IMR-90 (cell line): Measurements from ENCODE around the gene PSMB11. TPM values are rescaled to one million over a fixed set of nuclear protein-coding genes. Genes with fewer than 3 reads are reported as not detected.

ENCODE experiments used
- ATAC-seq: fragments of 200-7000 bp; cut with Tn5 transposase; 2 replicates; pipeline ENCODE4 v1.9.1; 2020; ENCODE audit warnings: low read depth, mild to moderate bottlenecking, moderate library complexity
- BruUV-seq: library from RNA; stranded (reverse); fragments of 400-500 nt; replicated peaks from 2 replicates; lab custom pipeline; 2021; lab: Mats Ljungman, UMichigan
- CTCF ChIA-PET: fragments of 300-600 bp; formaldehyde crosslinking; extraction: SDS; loops from one replicate; lab custom pipeline; 2021; ENCODE audit warnings: antibody characterized with exemption; lab: Yijun Ruan, JAX
- POLR2A ChIA-PET: fragments of 300-600 bp; sonication (Branson Sonifier 250); formaldehyde crosslinking; loops from one replicate; lab custom pipeline; 2022; ENCODE audit warnings: antibody characterized with exemption; ENCODE audit not compliant: unreplicated experiment; lab: Charles Lee
- DNase-seq: peaks from one replicate; pipeline ENCODE4 v3.0.0; 2013
- H2AFZ ChIP-seq: replicated peaks from 2 replicates; pipeline ENCODE3; 2013; ENCODE audit warnings: low read length, mild to moderate bottlenecking; ENCODE audit not compliant: poor library complexity
- H2AK5ac ChIP-seq: 2 replicates; pipeline ENCODE4 v1.6.1; 2013; ENCODE audit warnings: low read depth, low read length, inconsistent platforms
- H2AK9ac ChIP-seq: replicated peaks from 2 replicates; pipeline ENCODE3; 2013; ENCODE audit warnings: mild to moderate bottlenecking, low read depth, low read length, moderate library complexity; ENCODE audit not compliant: poor library complexity
- H2BK120ac ChIP-seq: 2 replicates; pipeline ENCODE4 v1.6.1; 2013; ENCODE audit warnings: low read depth, low read length, inconsistent platforms
- H2BK15ac ChIP-seq: 3 replicates; pipeline ENCODE4 v1.6.1; 2013; ENCODE audit warnings: low read depth, low read length, inconsistent platforms
- H2BK20ac ChIP-seq: 2 replicates; pipeline ENCODE4 v1.6.1; 2013; ENCODE audit warnings: low read depth, mild to moderate bottlenecking, inconsistent platforms, low read length, moderate library complexity
- H2BK5ac ChIP-seq: 2 replicates; pipeline ENCODE4 v1.6.1; 2013; ENCODE audit warnings: mild to moderate bottlenecking, low read depth, low read length, inconsistent platforms; ENCODE audit not compliant: poor library complexity, severe bottlenecking
- H3K14ac ChIP-seq: replicated peaks from 2 replicates; pipeline ENCODE4 v1.6.1; 2013; ENCODE audit warnings: low read depth, low read length, inconsistent platforms
- H3K18ac ChIP-seq: 2 replicates; pipeline ENCODE4 v1.6.1; 2013; ENCODE audit warnings: low read depth, low read length, control low read depth
- H3K23ac ChIP-seq: 2 replicates; pipeline ENCODE4 v1.6.1; 2013; ENCODE audit warnings: low read depth, low read length, inconsistent platforms
- H3K27ac ChIP-seq: 2 replicates; pipeline ENCODE4 v1.5.1; 2013; ENCODE audit warnings: mild to moderate bottlenecking, control low read depth, low read length; ENCODE audit not compliant: insufficient read depth
- H3K27me3 ChIP-seq: 2 replicates; pipeline ENCODE4 v1.6.1; 2013; ENCODE audit warnings: low read length; ENCODE audit not compliant: control insufficient read depth, insufficient read depth
- H3K36me3 ChIP-seq: 2 replicates; pipeline ENCODE4 v1.6.1; 2013; ENCODE audit warnings: low read length, mixed read lengths; ENCODE audit not compliant: control insufficient read depth, insufficient read depth
- H3K4ac ChIP-seq: 2 replicates; pipeline ENCODE4 v1.6.1; 2013; ENCODE audit warnings: low read depth, low read length, inconsistent platforms
- H3K4me1 ChIP-seq: 2 replicates; pipeline ENCODE4 v1.6.1; 2013; ENCODE audit warnings: low read length, mixed read lengths; ENCODE audit not compliant: control insufficient read depth, insufficient read depth
- H3K4me2 ChIP-seq: 2 replicates; pipeline ENCODE4 v1.6.1; 2013; ENCODE audit warnings: low read depth, mild to moderate bottlenecking, control low read depth, low read length, moderate library complexity
- H3K4me3 ChIP-seq: 2 replicates; pipeline ENCODE4 v1.5.1; 2013; ENCODE audit warnings: low read depth, mild to moderate bottlenecking, control low read depth, low read length, moderate library complexity; ENCODE audit not compliant: insufficient read depth
- H3K56ac ChIP-seq: 2 replicates; pipeline ENCODE4 v1.6.1; 2013; ENCODE audit warnings: low read length, inconsistent platforms; ENCODE audit not compliant: insufficient read depth; ENCODE audit errors: extremely low read depth
- H3K79me1 ChIP-seq, 2 experiments: 2 replicates each; pipeline ENCODE4 v1.6.1; 2013; ENCODE audit warnings: low read length in 2 of 2, inconsistent platforms in 1 of 2, low read depth in 1 of 2
- H3K9ac ChIP-seq: 2 replicates; pipeline ENCODE4 v1.6.1; 2013; ENCODE audit warnings: low read depth, low read length, control low read depth
- H3K9me1 ChIP-seq: 2 replicates; pipeline ENCODE4 v1.6.1; 2013; ENCODE audit warnings: low read length, inconsistent platforms; ENCODE audit not compliant: insufficient read depth
- H3K9me3 ChIP-seq: 2 replicates; pipeline ENCODE4 v1.6.1; 2013; ENCODE audit warnings: low read length; ENCODE audit not compliant: control insufficient read depth, insufficient read depth
- H4K20me1 ChIP-seq: 2 replicates; pipeline ENCODE4 v1.6.1; 2013; ENCODE audit warnings: low read length, inconsistent platforms; ENCODE audit not compliant: insufficient read depth
- H4K5ac ChIP-seq: 2 replicates; pipeline ENCODE4 v1.6.1; 2013; ENCODE audit warnings: mild to moderate bottlenecking, low read depth, low read length, control low read depth
- H4K8ac ChIP-seq, 2 experiments: 2 replicates each; pipeline ENCODE4 v1.6.1; 2013; ENCODE audit warnings: low read depth in 2 of 2, low read length in 2 of 2, control low read depth in 1 of 2, inconsistent platforms in 1 of 2
- H4K91ac ChIP-seq: 2 replicates; pipeline ENCODE4 v1.6.1; 2013; ENCODE audit warnings: low read depth, low read length, inconsistent platforms; ENCODE audit not compliant: insufficient read depth
- BHLHE40 ChIP-seq: fragments of 150-350 bp; IDR thresholded peaks from 2 replicates; pipeline ENCODE4 v1.6.1; 2016; ENCODE audit warnings: mild to moderate bottlenecking, low read depth, low read length
- MAFK ChIP-seq: IDR thresholded peaks from 2 replicates; pipeline ENCODE4 v1.6.1; 2012; ENCODE audit warnings: low read depth, low read length, improper control_type of control experiment
- MXI1 ChIP-seq: IDR thresholded peaks from 2 replicates; pipeline ENCODE4 v1.6.1; 2012; ENCODE audit warnings: low read depth, mild to moderate bottlenecking, low read length, moderate library complexity, borderline replicate concordance
- NFE2L2 ChIP-seq: fragments of 150-350 bp; IDR thresholded peaks from 2 replicates; pipeline ENCODE4 v1.6.1; 2016; ENCODE audit warnings: low read depth, mild to moderate bottlenecking, low read length
- POLR2A ChIP-seq: IDR thresholded peaks from 2 replicates; pipeline ENCODE4 v1.6.1; 2012; ENCODE audit warnings: mild to moderate bottlenecking, low read depth, low read length
- RAD21 ChIP-seq: IDR thresholded peaks from 2 replicates; pipeline ENCODE4 v1.6.1; 2012; ENCODE audit warnings: low read length, improper control_type of control experiment
- RFX5 ChIP-seq: IDR thresholded peaks from 2 replicates; pipeline ENCODE4 v1.8.0; 2012; ENCODE audit warnings: low read depth, mild to moderate bottlenecking, low read length, moderate library complexity
- WGBS, 2 experiments: methylation state at CpG; one replicate each; pipeline versions ENCODE4 v1.1.5 to v1.1.7; 2013; ENCODE audit warnings: missing lambda C conversion rate in 2 of 2; ENCODE audit not compliant: insufficient read length in 1 of 2; ENCODE audit errors: extremely low coverage in 2 of 2; 5-methylcytosine and 5-hydroxymethylcytosine counted together
- dilution Hi-C: fragments of 300-500 bp; cut with HindIII; formaldehyde crosslinking; loops from one replicate; pipeline ENCODE4 v1.14.3; 2018; ENCODE audit warnings: low sequenced_read_pairs; ENCODE audit not compliant: unreplicated experiment
- in situ Hi-C: fragments of 300-500 bp; cut with MboI; formaldehyde crosslinking; loops from 3 replicates; pipeline ENCODE4 v1.14.3; 2019; ENCODE audit warnings: low sequenced_read_pairs, inconsistent platforms, mixed read lengths
- intact Hi-C: fragments of 100-400 bp; cut with micrococcal nuclease; formaldehyde crosslinking; loops from 2 replicates; pipeline ENCODE4 v1.10.0; 2022
- polyA plus RNA-seq, 3 experiments: library from polyadenylated mRNA; depleted of rRNA; stranded (reverse); fragments of >200 nt; gene quantifications; 2 replicates each; pipeline ENCODE4 v1.2.3, GENCODE V29; 2012; ENCODE audit warnings: low replicate concordance in 1 of 3
- total RNA-seq: library from RNA; depleted of rRNA; stranded (reverse); fragments of >200 nt; gene quantifications from 2 replicates; pipeline ENCODE4 v1.2.3, GENCODE V29; 2012

The PSMB11 gene
- total and polyA plus RNA-seq, 2 of the 4 experiments (the other 2 are of a cell fraction) = not detected

- intact Hi-C loops (no loop called here), in situ Hi-C loops (no loop called here), dilution Hi-C loops (no loop called here)
- no peak overlapping the region for H3K23ac ChIP-seq
- no peak overlapping the region for H3K9ac ChIP-seq
- DNase-seq = no peak
- H2BK5ac ChIP-seq = no peak overlapping the region
- no peak for ATAC-seq
- no peaks in the 10 kb centered on the region for H3K27me3 ChIP-seq
- no peak overlapping the region for H3K4me2 ChIP-seq
- ChIA-PET POLR2A (no interaction called here), CTCF (no interaction called here)
- H3K9me3 ChIP-seq = no peaks in the 10 kb centered on the region
- H2AFZ ChIP-seq = no peak overlapping the region
- H2BK15ac ChIP-seq = no peak overlapping the region
- H3K4me1 ChIP-seq = peaks cover 7% of the 10 kb centered on the region
- no peaks in the 10 kb centered on the region for H3K36me3 ChIP-seq
- H3K4me3 ChIP-seq = no peak overlapping the region
- H4K8ac ChIP-seq = no peak overlapping the region; a peak in 1 of 4 replicates
- BruUV-seq = no TSS peak
- no peak overlapping the region for H4K91ac ChIP-seq
- no peak overlapping the region for H2BK20ac ChIP-seq
- H3K56ac ChIP-seq = no peak overlapping the region
- peaks cover 12% of the 10 kb centered on the region for H3K9me1 ChIP-seq
- H3K4ac ChIP-seq = no peak overlapping the region
- no peak overlapping the region for H2BK120ac ChIP-seq
- no peak overlapping the region for H3K27ac ChIP-seq
- no peak overlapping the region for H3K14ac ChIP-seq
- no peak overlapping the region for H2AK9ac ChIP-seq
- H3K18ac ChIP-seq = no peak overlapping the region
- TF ChIP-seq RFX5 (no peak), MAFK (no peak), BHLHE40 (no peak), RAD21 (no peak), POLR2A (no peak), MXI1 (no peak), NFE2L2 (no peak)
- 100% methylated on average over 2 of the region's 6 CpGs; no CpG with 5 or more reads in 1 of the 2 experiments for WGBS, 2 experiments
- H4K5ac ChIP-seq = no peak overlapping the region
- H4K20me1 ChIP-seq = no peaks in the 10 kb centered on the region
- no peaks in the 10 kb centered on the region for H3K79me1 ChIP-seq
- H2AK5ac ChIP-seq = no peak overlapping the region
These were observed 1.1 kb downstream of the PSMB11 start for GRCh38 chr14:23043145-23043544.
